ENCODE measurements around the gene CDC37. TPM values are rescaled to one million over a fixed set of nuclear protein-coding genes. Genes with fewer than 3 reads are reported as not detected.
"Not testable (repeated sequence)": the region's sequence is repeated elsewhere in the genome, so short reads cannot be mapped to it uniquely, and the experiment has no call there.

CDC37 gene
- total RNA-seq, 1 donor from 2014 or later: 159 TPM

GRCh38 chr19:10412257-10412977, 9.1 kb upstream of the CDC37 start:
- H3K27ac Mint-ChIP-seq: no peak overlapping the region

GRCh38 chr19:10411224-10411623, 7.9 kb upstream of the CDC37 start:
- H3K27ac Mint-ChIP-seq; H3K4me1 Mint-ChIP-seq; DNase-seq (ENCODE audit: low spot score in 2 of 2, unreplicated experiment in 2 of 2); H3K36me3 Mint-ChIP-seq; H3K4me3 Mint-ChIP-seq; H3K9me3 Mint-ChIP-seq: not testable (repeated sequence)
- H3K27me3 Mint-ChIP-seq (ENCODE audit: low read depth): peaks cover 87% of the 10 kb centered on the region

More at GRCh38 chr19:10412257-10412977, 9.1 kb upstream of the CDC37 start:
- no peaks in the 10 kb centered on the region for H3K36me3 Mint-ChIP-seq
- H3K9me3 Mint-ChIP-seq: no peaks in the 10 kb centered on the region
- TF ChIP-seq CTCF (IDR thresholded peaks at IDR 0.05; ENCODE audit: unreplicated experiment): no peak
- no peak for DNase-seq (ENCODE audit: low spot score in 2 of 2, unreplicated experiment in 2 of 2)
- H3K4me3 Mint-ChIP-seq: no peak overlapping the region
- H3K27me3 Mint-ChIP-seq (ENCODE audit: low read depth): peaks cover 88% of the 10 kb centered on the region
- H3K4me1 Mint-ChIP-seq: peaks cover 3% of the 10 kb centered on the region

GRCh38 chr19:10408511-10409283, 5.4 kb upstream of the CDC37 start:
- Mint-ChIP-seq H3K4me3 (no peak overlapping the region), H3K36me3 (no peaks in the 10 kb centered on the region), H3K27ac (no peak overlapping the region), H3K9me3 (no peaks in the 10 kb centered on the region), H3K27me3 (ENCODE audit: low read depth) (peaks cover 88% of the 10 kb centered on the region), H3K4me1 (peaks cover 4% of the 10 kb centered on the region)
- TF ChIP-seq CTCF (IDR thresholded peaks at IDR 0.05; ENCODE audit: unreplicated experiment): no peak
- DNase-seq (ENCODE audit: low spot score in 2 of 2, unreplicated experiment in 2 of 2): no peak

GRCh38 chr19:10407096-10407495, 3.8 kb upstream of the CDC37 start:
- Mint-ChIP-seq H3K4me3 (no peak overlapping the region), H3K9me3 (no peaks in the 10 kb centered on the region), H3K4me1 (peaks cover 10% of the 10 kb centered on the region), H3K27ac (no peak overlapping the region), H3K36me3 (no peaks in the 10 kb centered on the region), H3K27me3 (ENCODE audit: low read depth) (peaks cover 76% of the 10 kb centered on the region)
- no peak for DNase-seq (ENCODE audit: low spot score in 2 of 2, unreplicated experiment in 2 of 2)
- TF ChIP-seq CTCF (IDR thresholded peaks at IDR 0.05; ENCODE audit: unreplicated experiment): no peak

GRCh38 chr19:10406191-10406590, 2.8 kb upstream of the CDC37 start:
- no peak for TF ChIP-seq CTCF (IDR thresholded peaks at IDR 0.05; ENCODE audit: unreplicated experiment)
- H3K9me3 Mint-ChIP-seq: no peaks in the 10 kb centered on the region
- H3K27ac Mint-ChIP-seq: no peak overlapping the region
- no peaks in the 10 kb centered on the region for H3K36me3 Mint-ChIP-seq
- H3K4me3 Mint-ChIP-seq: no peak overlapping the region
- H3K4me1 Mint-ChIP-seq: peaks cover 17% of the 10 kb centered on the region
- peaks cover 68% of the 10 kb centered on the region for H3K27me3 Mint-ChIP-seq (ENCODE audit: low read depth)
- no peak for DNase-seq (ENCODE audit: low spot score in 2 of 2, unreplicated experiment in 2 of 2)
